ENCODE data around the gene FAM131C.
"Not testable (repeated sequence)": the region's sequence is repeated elsewhere in the genome, so short reads cannot be mapped to it uniquely, and the experiment has no call there.

FAM131C gene

GRCh38 chr1:16109571-16109970, 36.1 kb upstream of the FAM131C start:
- no peak overlapping the region for H3K4me3 ChIP-seq (ENCODE audit: low read length)
- DNase-seq (ENCODE audit: low read depth, low spot score), result no peak

- not testable (repeated sequence) for DNase-seq (ENCODE audit: low read depth, low spot score); H3K4me3 ChIP-seq (ENCODE audit: low read length)
Observed at GRCh38 chr1:16107039-16107438, 33.6 kb upstream of the FAM131C start.

GRCh38 chr1:16101623-16102022, 28.2 kb upstream of the FAM131C start:
- no peak overlapping the region for H3K4me3 ChIP-seq (ENCODE audit: low read length)
- DNase-seq (ENCODE audit: low read depth, low spot score), result no peak

GRCh38 chr1:16099412-16099811, 26.0 kb upstream of the FAM131C start:
- DNase-seq (ENCODE audit: low read depth, low spot score), result no peak
- no peak overlapping the region for H3K4me3 ChIP-seq (ENCODE audit: low read length)

GRCh38 chr1:16095447-16095846, 22.0 kb upstream of the FAM131C start:
- no peak overlapping the region for H3K4me3 ChIP-seq (ENCODE audit: low read length)
- DNase-seq (ENCODE audit: low read depth, low spot score), result no peak

- DNase-seq (ENCODE audit: low read depth, low spot score), result no peak
Observed at GRCh38 chr1:16094453-16095158, 21.2 kb upstream of the FAM131C start.

GRCh38 chr1:16093611-16094010, 20.2 kb upstream of the FAM131C start:
- DNase-seq (ENCODE audit: low read depth, low spot score), result no peak
- H3K4me3 ChIP-seq (ENCODE audit: low read length), result no peak overlapping the region

More at GRCh38 chr1:16094453-16095158, 21.2 kb upstream of the FAM131C start:
- H3K4me3 ChIP-seq (ENCODE audit: low read length), result no peak overlapping the region

- no peak for DNase-seq (ENCODE audit: low read depth, low spot score)
- no peak overlapping the region for H3K4me3 ChIP-seq (ENCODE audit: low read length)
Observed at GRCh38 chr1:16092923-16093511, 19.6 kb upstream of the FAM131C start.

- H3K4me3 ChIP-seq (ENCODE audit: low read length), result no peak overlapping the region
- no peak for DNase-seq (ENCODE audit: low read depth, low spot score)
Observed at GRCh38 chr1:16092097-16092922, 18.9 kb upstream of the FAM131C start.

GRCh38 chr1:16091296-16091695, 17.8 kb upstream of the FAM131C start:
- DNase-seq (ENCODE audit: low read depth, low spot score), result no peak
- no peak overlapping the region for H3K4me3 ChIP-seq (ENCODE audit: low read length)

GRCh38 chr1:16090076-16090826, 16.8 kb upstream of the FAM131C start:
- no peak overlapping the region for H3K4me3 ChIP-seq (ENCODE audit: low read length)
- DNase-seq (ENCODE audit: low read depth, low spot score), result no peak

- no peak overlapping the region for H3K4me3 ChIP-seq (ENCODE audit: low read length)
- no peak for DNase-seq (ENCODE audit: low read depth, low spot score)
Observed at GRCh38 chr1:16088996-16089395, 15.5 kb upstream of the FAM131C start.

GRCh38 chr1:16088351-16088911, 15.0 kb upstream of the FAM131C start:
- H3K4me3 ChIP-seq (ENCODE audit: low read length), result no peak overlapping the region
- DNase-seq (ENCODE audit: low read depth, low spot score), result no peak

GRCh38 chr1:16087733-16088132, 14.3 kb upstream of the FAM131C start:
- no peak overlapping the region for H3K4me3 ChIP-seq (ENCODE audit: low read length)
- no peak for DNase-seq (ENCODE audit: low read depth, low spot score)

- H3K4me3 ChIP-seq (ENCODE audit: low read length), result no peak overlapping the region
- DNase-seq (ENCODE audit: low read depth, low spot score), result no peak
Observed at GRCh38 chr1:16085522-16085921, 12.1 kb upstream of the FAM131C start.

- no peak for DNase-seq (ENCODE audit: low read depth, low spot score)
- H3K4me3 ChIP-seq (ENCODE audit: low read length), result no peak overlapping the region
Observed at GRCh38 chr1:16083486-16083885, 10.0 kb upstream of the FAM131C start.

GRCh38 chr1:16082283-16083038, 9.0 kb upstream of the FAM131C start:
- DNase-seq (ENCODE audit: low read depth, low spot score), result peak; percentile 15
- no peak overlapping the region for H3K4me3 ChIP-seq (ENCODE audit: low read length)

- DNase-seq (ENCODE audit: low read depth, low spot score), result no peak
- H3K4me3 ChIP-seq (ENCODE audit: low read length), result no peak overlapping the region
Observed at GRCh38 chr1:16081636-16082035, 8.2 kb upstream of the FAM131C start.

Measured in Jurkat, Clone E6-1 (cell line).